Hippocampal formation (tissue), 2 donors: Measurements from ENCODE around the gene RUFY4.

ENCODE experiments used
- DNase-seq, 2 donors: peaks; one replicate each; lab custom pipeline; 2025; lab: John Stamatoyannopoulos, UW

Gene RUFY4

GRCh38 chr2:218060950-218061660, 7.9 kb upstream of the RUFY4 start:
- DNase-seq, result no peak

DNA sequence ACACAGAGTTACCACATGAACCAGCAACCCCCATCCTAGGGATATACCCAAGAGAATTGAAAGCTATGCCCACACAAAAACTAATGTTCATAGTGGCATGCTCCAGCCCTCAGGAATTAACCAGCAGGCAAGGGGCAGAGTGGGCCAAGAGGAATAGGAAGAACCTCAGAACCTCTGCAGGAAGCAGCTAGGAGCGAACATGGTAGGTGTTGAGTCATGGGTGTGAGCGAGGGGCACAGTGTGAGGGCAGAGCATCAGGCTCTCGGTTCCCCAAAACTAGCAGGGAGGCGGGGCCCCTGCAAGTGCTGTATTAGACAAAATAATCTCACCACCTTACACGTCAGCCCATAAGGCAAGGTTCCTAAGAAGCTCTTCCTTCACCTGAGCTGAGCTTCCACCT, 5.6 kb upstream of the RUFY4 start:
- no peak for DNase-seq

DNA sequence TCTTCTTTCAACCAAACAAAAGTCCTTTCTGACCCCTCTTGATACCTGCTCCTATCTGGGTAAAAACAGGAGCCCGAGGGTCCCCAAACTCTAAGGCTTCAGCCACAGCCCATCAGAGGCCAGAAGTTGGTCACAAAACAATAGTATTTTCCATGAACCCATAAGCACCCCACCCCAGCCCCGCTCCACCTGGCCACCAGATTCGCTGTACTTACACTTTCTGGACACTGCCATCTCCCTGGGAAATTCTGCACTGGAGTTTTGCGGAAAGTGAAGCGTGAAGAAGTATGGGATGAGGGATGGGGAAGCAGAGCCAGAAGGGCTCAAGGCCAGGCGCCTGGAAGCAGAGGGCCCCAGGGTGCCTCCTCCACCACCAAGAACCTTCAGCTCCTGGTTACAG, 5.2 kb upstream of the RUFY4 start:
- no peak for DNase-seq

GRCh38 chr2:218065239-218066006, 3.6 kb upstream of the RUFY4 start:
- no peak for DNase-seq

DNA sequence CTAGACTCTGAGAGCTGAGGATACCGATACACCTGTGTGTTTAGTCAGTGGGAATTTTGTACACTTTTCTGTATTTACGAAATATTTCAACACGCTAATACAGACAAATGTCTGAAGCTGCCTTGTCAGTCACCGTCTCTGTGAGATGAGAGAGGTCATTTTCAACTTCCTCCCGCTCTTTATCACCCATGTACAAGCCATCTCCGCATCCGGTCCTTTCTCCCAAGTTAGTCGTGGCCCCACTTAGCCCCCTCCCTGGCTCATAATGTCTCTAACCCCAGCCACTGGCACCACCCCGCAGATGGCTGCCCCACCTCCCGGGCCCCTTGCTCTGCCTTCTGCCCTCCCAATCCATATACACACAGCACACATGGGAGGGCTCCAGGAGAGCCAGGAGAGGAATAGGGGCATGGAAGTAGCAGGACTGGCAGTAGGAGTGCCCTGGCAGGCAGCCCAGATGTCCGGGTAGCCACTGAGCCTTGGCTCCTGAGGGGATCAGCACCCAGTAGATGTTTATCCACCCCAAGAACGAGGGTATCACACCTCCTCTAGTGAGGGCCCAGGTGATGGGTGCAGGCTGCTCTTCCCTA, 2.0 kb upstream of the RUFY4 start:
- no peak for DNase-seq

GRCh38 chr2:218067523-218067922, 1.5 kb upstream of the RUFY4 start:
- DNase-seq, result no peak

GRCh38 chr2:218069606-218070300, 700 bp downstream of the RUFY4 start:
- no peak for DNase-seq

- no peak for DNase-seq
Observed at GRCh38 chr2:218070587-218070986, 1.5 kb downstream of the RUFY4 start.

DNA sequence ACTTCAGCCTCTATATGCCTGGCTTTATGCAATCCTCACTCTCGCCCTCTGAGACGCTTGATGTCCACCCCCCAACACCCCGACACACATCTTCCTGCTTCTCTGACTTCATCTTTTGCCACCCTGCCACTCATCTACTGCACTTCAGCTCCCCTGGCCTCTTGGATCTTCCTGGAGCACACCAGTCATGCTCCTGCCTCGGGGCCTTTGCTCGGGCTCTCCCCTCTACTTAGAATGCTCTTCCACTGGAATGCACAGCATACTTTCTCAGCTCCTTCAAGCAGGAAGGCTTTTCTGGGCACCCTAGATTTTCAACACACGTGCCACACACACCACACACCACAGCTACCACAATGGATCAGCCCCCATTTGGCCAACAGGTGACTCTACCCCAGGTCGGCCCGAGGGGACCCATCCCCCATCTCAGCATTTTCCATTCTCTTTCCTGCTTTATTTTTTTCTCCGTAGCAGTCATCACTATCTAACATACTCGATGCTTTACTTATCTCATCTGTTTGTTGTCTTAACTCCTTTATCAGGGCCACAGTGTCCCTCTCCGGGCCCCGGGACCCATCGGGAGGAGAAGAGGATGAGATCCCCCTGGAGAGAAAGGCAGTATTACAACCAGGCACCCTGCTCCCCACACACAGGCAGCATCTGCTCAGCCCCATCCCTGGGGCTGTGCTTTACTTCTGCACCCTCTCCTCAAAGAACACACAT, 2.3 kb downstream of the RUFY4 start:
- no peak for DNase-seq

DNA sequence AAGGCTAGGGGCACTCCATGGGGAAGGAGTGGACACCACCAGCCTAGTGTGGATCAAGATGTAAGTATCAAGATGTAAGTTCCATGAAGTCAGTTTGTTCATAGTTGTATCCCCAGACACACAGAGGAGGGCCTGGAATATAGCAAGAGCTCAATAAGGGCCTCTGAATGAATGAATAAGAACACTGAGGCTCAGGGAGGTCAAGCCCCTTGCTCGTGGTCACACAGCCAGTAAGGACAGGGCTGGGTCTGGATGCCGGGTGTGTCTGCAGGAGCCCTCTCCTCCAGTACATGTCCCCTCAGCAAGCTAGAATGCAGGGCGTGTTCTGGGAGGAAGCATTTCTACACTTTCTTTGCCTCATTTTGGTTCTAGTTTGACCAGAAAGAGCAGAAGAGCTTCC, 2.9 kb downstream of the RUFY4 start:
- no peak for DNase-seq

DNA sequence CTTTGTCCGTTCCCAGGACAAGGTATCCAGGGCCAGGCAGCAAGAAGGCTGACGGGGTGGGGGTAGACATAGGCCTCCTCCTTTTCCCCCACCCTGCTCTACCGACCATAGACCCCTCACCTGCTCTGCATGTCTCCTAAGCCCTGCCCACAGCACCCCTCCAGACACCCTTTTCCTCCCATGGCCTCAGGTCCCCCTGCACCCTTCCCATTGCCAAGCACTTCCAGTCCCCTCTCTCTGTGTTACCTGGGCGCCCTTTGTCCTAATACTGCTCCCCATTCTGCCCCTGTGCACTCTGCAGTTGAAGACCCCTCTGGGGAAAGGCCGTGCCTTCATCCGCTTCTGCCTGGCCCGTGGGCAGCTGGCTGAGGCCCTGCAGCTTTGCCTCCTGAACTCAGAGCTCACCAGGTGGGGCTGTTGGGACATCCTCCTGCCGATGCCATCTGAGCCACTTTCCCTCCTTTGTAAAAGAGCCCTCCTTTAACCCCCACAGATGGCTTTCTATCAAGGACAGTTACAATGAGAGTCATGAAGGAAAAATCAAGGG, 3.5 kb downstream of the RUFY4 start:
- DNase-seq, result no peak

DNA sequence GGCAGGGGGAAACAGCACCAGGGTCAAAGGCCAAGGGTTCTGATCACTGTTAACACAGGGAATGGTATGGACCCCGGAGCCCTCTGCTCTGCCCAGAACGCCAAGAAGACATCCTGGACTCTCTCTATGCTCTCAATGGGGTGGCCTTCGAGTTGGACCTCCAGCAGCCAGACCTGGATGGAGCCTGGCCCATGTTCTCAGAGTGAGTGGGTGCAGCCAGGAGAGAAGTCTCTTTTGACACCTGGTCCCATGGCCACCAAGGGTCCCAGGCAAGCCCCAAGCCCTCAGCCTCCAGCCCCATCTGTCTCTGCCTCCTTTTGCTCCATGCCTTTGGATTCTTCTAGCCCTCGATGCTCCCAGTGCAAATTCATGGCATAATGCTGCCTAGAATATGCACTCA, 4.1 kb downstream of the RUFY4 start:
- DNase-seq, result no peak

- no peak for DNase-seq
Observed at GRCh38 chr2:218074031-218074430, 5.0 kb downstream of the RUFY4 start.

GRCh38 chr2:218075975-218076811, 7.1 kb downstream of the RUFY4 start:
- DNase-seq, result no peak

DNA sequence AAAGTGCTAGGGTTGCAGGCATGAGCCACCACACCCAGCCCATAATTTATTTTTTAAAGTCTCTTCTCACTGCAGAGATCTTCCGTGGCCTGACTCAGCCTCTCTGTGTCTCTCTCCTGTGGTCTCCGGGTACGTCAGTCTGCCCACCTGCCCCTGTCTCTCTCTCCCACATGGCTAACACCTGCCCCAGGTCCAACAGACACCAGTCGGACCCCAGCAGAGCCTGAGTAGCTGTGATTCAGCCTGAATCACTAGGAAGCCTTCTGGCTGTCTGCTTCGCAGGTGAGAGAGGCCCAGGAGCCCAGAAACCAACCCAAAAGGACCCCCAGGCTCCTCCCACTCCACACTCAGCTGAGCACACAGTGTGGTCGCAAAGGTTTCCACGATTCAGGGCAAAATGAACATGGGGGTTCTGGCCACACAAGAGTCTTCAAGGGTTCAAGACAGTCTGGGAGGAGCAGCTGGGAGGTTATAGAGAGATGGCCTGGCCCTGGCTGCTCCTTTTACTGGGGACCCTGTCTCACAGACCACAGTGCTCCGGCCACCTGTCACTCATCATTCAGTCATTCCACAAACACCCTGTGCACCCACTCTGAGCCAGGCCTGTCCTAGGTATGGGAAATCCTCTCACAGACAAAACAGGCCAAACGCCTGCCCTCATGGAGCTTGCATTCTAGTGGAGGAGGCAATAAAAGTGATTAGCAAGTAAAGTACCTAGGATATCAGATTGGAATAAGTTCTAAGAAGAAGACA, 8.6 kb downstream of the RUFY4 start:
- DNase-seq, result no peak

GRCh38 chr2:218079943-218080913, 11.2 kb downstream of the RUFY4 start:
- no peak for DNase-seq

DNA sequence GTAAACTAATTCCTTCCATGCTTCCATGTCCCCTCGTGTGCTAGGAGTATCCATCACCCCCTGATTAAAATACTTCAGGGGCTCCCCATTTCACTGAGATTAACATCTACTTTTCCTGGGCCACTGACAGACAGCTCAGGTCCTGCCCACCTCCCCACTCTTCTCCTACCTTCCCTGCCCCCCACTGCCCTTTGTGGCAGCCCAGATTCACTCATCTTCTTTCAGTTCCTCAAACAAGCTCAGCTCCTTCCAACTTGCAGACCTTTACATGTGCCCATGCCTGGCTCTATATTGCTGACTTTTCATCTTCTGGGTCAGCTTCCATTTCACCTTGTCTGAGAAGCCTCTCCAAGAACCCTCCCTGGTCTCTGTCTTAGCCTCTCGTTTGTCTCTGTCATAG, 12.0 kb downstream of the RUFY4 start:
- no peak for DNase-seq

DNA sequence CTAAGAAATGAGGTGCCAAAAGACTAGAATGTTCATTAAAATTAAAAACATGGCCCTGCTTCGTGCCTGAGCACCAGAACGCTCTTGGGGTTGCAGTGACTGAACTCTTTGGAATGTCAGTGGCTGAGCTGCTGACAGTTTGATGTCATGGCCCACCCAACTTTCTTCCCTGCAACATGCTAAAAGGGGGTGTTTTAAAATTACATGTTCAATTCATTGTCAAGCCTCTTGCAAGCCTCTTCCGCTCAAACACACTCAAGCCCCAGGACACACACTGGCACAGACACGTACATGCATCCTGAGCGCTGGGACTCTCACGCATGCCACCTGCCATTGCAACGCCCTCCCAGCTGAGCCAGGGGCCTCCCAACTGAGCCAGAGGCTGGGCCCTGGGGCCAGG, 12.6 kb downstream of the RUFY4 start:
- DNase-seq, result no peak
